Smooth muscle cell (in vitro differentiated cells): ENCODE measurements around the gene RGPD4. TPM values are rescaled to one million over a fixed set of nuclear protein-coding genes. Genes with fewer than 3 reads are reported as not detected.
A peak's percentile ranks its signal among the peaks of the same experiment; 100 is the strongest.

ENCODE experiments used
- DNase-seq: peaks from one replicate; lab custom pipeline; 2025; ENCODE audit not compliant: unreplicated experiment; lab: John Stamatoyannopoulos, UW
- H2AFZ ChIP-seq: fragments of 200-600 bp; sonication (generic); 2 replicates; pipeline ENCODE4 v1.6.0; 2016; ENCODE audit warnings: antibody characterized with exemption, low read depth, mild to moderate bottlenecking
- H3F3A ChIP-seq: fragments of 200-600 bp; sonication (generic); 2 replicates; pipeline ENCODE4 v1.6.0; 2017; ENCODE audit warnings: antibody characterized with exemption, low read depth
- H3K27ac ChIP-seq: fragments of 200-600 bp; sonication (generic); 2 replicates; pipeline ENCODE4 v1.5.1; 2016; ENCODE audit warnings: low read depth, mild to moderate bottlenecking
- H3K27me3 ChIP-seq: fragments of 200-600 bp; sonication (generic); 2 replicates; pipeline ENCODE4 v1.6.1; 2016; ENCODE audit warnings: low read depth, mild to moderate bottlenecking
- H3K36me3 ChIP-seq: fragments of 200-600 bp; sonication (generic); 2 replicates; pipeline ENCODE4 v1.5.1; 2016; ENCODE audit warnings: low read depth
- H3K4me1 ChIP-seq: fragments of 200-600 bp; sonication (generic); 2 replicates; pipeline ENCODE4 v1.5.1; 2016; ENCODE audit warnings: low read depth
- H3K4me2 ChIP-seq: fragments of 200-600 bp; sonication (generic); 2 replicates; pipeline ENCODE4 v1.6.0; 2016; ENCODE audit warnings: mild to moderate bottlenecking
- H3K4me3 ChIP-seq: fragments of 200-600 bp; sonication (generic); 2 replicates; pipeline ENCODE4 v1.5.1; 2016; ENCODE audit warnings: mild to moderate bottlenecking
- H3K79me2 ChIP-seq: fragments of 200-600 bp; sonication (generic); 2 replicates; pipeline ENCODE4 v1.6.0; 2016; ENCODE audit warnings: low read depth, mild to moderate bottlenecking
- H3K9ac ChIP-seq: fragments of 200-600 bp; sonication (generic); 2 replicates; pipeline ENCODE4 v1.6.0; 2016; ENCODE audit warnings: low read depth
- H3K9me3 ChIP-seq: fragments of 200-600 bp; sonication (generic); replicated peaks from 2 replicates; pipeline ENCODE4 v1.5.1; 2016; ENCODE audit warnings: low read depth
- H4K20me1 ChIP-seq: fragments of 200-600 bp; sonication (generic); 2 replicates; pipeline ENCODE4 v1.6.0; 2016; ENCODE audit warnings: low read depth
- WGBS: methylation state at CpG from one replicate; pipeline ENCODE4 v1.1.7; 2016; ENCODE audit warnings: low lambda C conversion rate; 5-methylcytosine and 5-hydroxymethylcytosine counted together
- polyA plus RNA-seq: library from polyadenylated mRNA; unstranded; fragments of >200 nt; fragmentation: Nextera tagmentation; extraction: Ambion mirVana; gene quantifications from 2 replicates; pipeline ENCODE4 v1.2.1, GENCODE V29; 2016
- total RNA-seq: library from RNA; depleted of rRNA; stranded (reverse); fragments of >200 nt; gene quantifications from 2 replicates; pipeline ENCODE4 v1.2.3, GENCODE V29; 2014
- TF ChIP-seq, protein P1 (sequence below): fragments of 200-600 bp; sonication (generic); IDR thresholded peaks from 2 replicates; pipeline ENCODE4 v1.5.1; 2017; ENCODE audit warnings: borderline replicate concordance, mild to moderate bottlenecking, antibody characterized with exemption; ENCODE audit not compliant: insufficient read depth, poor library complexity, severe bottlenecking

RGPD4 gene
- total and polyA plus RNA-seq, 2 experiments from 2014 or later, result 0.04 TPM; not detected in 1

DNA sequence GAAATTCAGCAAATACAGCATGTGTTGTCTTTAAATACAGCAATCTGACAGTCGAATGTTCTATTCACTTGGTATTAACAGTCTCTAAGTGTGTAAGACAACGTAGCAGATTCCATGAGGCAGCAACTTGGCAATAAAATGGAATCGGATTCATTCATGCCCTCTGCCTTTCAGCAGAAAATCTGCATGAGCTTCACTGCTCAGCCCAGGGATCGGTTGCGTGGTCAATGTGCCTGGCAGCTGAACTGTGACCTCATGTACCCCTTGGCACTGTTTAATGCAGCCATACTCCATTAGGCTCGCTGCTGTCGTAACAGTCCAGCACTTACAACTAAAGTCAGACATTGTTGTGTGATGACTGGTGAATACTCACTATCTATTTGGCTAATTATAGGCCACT, 17.7 kb upstream of the RGPD4 start:
- Histone ChIP-seq H3K4me1 (no peaks in the 10 kb centered on the region), H3K9me3 (no peaks in the 10 kb centered on the region), H3K27ac (peak overlapping the region; percentile 11), H3K4me3 (no peak overlapping the region), H3K4me2 (no peak overlapping the region), H3F3A (no peaks in the 10 kb centered on the region), H3K79me2 (no peaks in the 10 kb centered on the region), H2AFZ (no peak overlapping the region), H4K20me1 (no peaks in the 10 kb centered on the region), H3K36me3 (no peaks in the 10 kb centered on the region), H3K9ac (no peak overlapping the region), H3K27me3 (no peaks in the 10 kb centered on the region)
- TF ChIP-seq, protein P1, sequence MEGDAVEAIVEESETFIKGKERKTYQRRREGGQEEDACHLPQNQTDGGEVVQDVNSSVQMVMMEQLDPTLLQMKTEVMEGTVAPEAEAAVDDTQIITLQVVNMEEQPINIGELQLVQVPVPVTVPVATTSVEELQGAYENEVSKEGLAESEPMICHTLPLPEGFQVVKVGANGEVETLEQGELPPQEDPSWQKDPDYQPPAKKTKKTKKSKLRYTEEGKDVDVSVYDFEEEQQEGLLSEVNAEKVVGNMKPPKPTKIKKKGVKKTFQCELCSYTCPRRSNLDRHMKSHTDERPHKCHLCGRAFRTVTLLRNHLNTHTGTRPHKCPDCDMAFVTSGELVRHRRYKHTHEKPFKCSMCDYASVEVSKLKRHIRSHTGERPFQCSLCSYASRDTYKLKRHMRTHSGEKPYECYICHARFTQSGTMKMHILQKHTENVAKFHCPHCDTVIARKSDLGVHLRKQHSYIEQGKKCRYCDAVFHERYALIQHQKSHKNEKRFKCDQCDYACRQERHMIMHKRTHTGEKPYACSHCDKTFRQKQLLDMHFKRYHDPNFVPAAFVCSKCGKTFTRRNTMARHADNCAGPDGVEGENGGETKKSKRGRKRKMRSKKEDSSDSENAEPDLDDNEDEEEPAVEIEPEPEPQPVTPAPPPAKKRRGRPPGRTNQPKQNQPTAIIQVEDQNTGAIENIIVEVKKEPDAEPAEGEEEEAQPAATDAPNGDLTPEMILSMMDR, result no peak
- DNase-seq, result no peak
- WGBS, result 73% methylated on average over 7 of the region's 7 CpGs

DNA sequence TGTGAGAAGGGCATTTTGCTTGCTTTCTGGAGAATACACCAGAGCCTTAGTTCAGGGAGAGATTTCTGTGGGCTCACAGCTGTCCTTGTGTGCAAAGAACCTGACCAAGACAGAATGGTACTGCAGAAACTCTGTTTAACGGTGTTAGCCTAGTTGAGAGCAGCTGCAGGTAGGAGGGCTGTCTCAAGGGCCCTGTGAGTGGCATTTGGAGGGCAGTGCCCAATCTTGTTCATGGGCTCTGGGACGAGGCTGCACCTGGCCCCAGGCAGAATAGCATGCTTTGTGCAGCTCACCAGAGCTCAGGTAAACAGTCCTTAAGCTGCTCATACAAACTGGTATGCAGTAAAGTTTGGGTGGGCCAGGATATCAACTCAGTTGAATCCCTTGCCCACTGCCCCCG, 16.9 kb upstream of the RGPD4 start:
- H3K9me3 ChIP-seq, result no peaks in the 10 kb centered on the region
- no peaks in the 10 kb centered on the region for H3K27me3 ChIP-seq
- H3K9ac ChIP-seq, result no peak overlapping the region
- H3K4me2 ChIP-seq, result no peak overlapping the region
- H4K20me1 ChIP-seq, result no peaks in the 10 kb centered on the region
- no peak overlapping the region for H2AFZ ChIP-seq
- H3K79me2 ChIP-seq, result no peaks in the 10 kb centered on the region
- DNase-seq, result no peak
- no peak overlapping the region for H3K27ac ChIP-seq
- no peaks in the 10 kb centered on the region for H3K36me3 ChIP-seq
- TF ChIP-seq, protein P1, result no peak
- no peak overlapping the region for H3K4me3 ChIP-seq
- H3K4me1 ChIP-seq, result no peaks in the 10 kb centered on the region
- 59% methylated on average over 3 of the region's 3 CpGs for WGBS
- H3F3A ChIP-seq, result no peaks in the 10 kb centered on the region

DNA sequence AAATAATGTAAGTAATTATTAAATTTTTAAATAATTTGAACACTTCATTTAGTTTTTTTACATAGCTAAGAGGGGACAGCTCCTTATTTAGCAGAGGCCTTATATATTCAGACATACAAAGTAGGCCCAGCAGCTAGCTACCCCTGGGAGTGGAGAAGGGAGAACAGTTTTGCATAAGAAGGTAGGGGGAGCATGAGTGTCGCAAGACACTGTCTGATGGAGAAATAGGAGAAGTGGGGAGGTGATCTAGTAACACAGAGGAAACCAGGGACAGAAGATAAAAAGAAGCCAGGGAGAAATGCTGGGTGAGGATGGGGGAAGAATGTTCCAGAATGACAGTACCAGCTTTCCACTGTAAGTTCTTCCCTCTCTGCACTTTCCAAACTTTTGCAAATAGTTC, 16.0 kb upstream of the RGPD4 start:
- Histone ChIP-seq H4K20me1 (no peaks in the 10 kb centered on the region), H3K27ac (no peak overlapping the region), H3K9ac (no peak overlapping the region), H2AFZ (no peak overlapping the region), H3K4me1 (no peaks in the 10 kb centered on the region), H3F3A (no peaks in the 10 kb centered on the region), H3K9me3 (no peaks in the 10 kb centered on the region), H3K4me3 (no peak overlapping the region), H3K4me2 (no peak overlapping the region), H3K36me3 (no peaks in the 10 kb centered on the region), H3K27me3 (no peaks in the 10 kb centered on the region), H3K79me2 (no peaks in the 10 kb centered on the region)
- TF ChIP-seq, protein P1, result no peak
- WGBS, result 82% methylated on average over 1 of the region's 1 CpG
- DNase-seq, result no peak

DNA sequence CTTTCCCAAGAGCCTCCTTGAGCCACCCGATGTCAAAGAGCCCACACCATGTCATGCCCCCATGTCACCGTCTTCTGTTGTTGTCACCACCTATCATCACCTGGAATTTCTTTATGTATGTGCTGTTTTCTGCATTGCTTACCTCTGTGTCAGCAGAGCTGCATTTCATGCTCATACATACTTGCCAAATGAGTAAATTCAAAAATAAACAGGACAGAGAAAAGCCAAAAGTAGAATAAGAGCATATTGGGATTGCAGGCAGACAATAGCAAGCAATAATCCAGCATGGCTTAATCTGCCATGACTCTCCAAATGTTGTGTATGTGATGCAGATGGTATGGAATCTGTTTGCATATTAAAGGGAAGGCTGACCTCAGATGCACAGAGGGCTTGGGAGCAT, 15.3 kb upstream of the RGPD4 start:
- Histone ChIP-seq H3K4me1 (no peaks in the 10 kb centered on the region), H3K27ac (no peak overlapping the region), H2AFZ (no peak overlapping the region), H4K20me1 (no peaks in the 10 kb centered on the region), H3K9ac (no peak overlapping the region), H3K9me3 (no peaks in the 10 kb centered on the region), H3K27me3 (no peaks in the 10 kb centered on the region), H3K4me3 (no peak overlapping the region), H3K79me2 (no peaks in the 10 kb centered on the region), H3F3A (no peaks in the 10 kb centered on the region), H3K4me2 (no peak overlapping the region), H3K36me3 (no peaks in the 10 kb centered on the region)
- WGBS, result 83% methylated on average over 2 of the region's 2 CpGs
- TF ChIP-seq, protein P1, result no peak
- no peak for DNase-seq
